ENCODE data around the gene CACNB2.
"Not testable (repeated sequence)": the region's sequence is repeated elsewhere in the genome, so short reads cannot be mapped to it uniquely, and the experiment has no call there.

The CACNB2 gene

DNA sequence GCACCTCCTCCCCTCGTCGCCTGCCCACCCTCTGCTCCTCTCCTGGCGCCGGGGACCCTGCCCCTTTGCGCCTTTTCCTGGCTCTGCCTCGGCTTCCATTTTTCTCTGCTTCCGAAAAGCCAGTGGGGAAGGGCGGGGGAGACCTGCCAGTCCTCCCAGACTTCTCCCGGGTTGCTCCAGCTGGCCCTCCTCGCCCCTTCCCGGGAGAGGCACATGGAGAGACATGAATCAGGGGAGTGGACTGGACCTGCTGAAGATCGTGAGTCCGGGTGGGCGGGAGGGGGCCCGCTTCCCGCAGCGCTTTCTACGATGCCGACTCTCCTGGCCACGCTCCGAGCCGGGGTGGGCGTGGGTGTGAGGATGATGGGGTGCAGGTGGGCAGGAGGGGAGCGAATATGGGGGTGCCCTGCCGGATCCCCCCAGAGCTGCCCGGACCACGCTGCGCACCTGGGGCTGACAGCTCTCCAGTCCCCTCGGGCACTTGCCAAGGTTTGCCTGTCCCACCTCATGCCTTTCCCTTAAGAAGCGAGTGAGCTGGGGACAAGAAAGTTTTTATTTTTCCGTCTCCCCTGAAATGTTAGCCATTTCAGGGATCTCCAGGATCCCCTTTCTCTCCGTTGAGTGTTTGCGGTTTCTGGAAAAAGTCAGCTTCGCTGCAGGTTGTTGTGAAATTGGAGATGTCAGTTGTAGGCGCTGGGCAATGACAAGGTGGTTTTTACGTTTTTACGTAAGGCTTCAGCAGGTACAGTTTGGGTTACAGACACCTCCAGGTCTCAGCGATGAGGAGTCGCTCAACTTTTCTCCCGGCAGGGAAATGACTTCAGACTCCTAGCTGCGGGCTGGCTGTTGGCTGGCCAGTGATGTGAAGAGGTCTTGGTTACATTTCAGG lies 977 bp downstream of the CACNB2 start:
- TF ChIP-seq SPI1 (IDR thresholded peaks at IDR 0.05; ENCODE audit: low read depth, low read length) (no peak), POLR2AphosphoS5 (IDR thresholded peaks at IDR 0.05; ENCODE audit: low read depth, low read length) (no peak), PAX5 (IDR thresholded peaks at IDR 0.05; ENCODE audit: insufficient read depth, low read length, severe bottlenecking) (no peak), POU2F2 (IDR thresholded peaks at IDR 0.05; ENCODE audit: low read depth, low read length) (no peak), TAF1 (IDR thresholded peaks at IDR 0.05; ENCODE audit: low read depth, low read length) (no peak)
- DNase-seq (ENCODE audit: insufficient read length, low spot score) (peak; percentile 3), FAIRE-seq (no peak)

DNA sequence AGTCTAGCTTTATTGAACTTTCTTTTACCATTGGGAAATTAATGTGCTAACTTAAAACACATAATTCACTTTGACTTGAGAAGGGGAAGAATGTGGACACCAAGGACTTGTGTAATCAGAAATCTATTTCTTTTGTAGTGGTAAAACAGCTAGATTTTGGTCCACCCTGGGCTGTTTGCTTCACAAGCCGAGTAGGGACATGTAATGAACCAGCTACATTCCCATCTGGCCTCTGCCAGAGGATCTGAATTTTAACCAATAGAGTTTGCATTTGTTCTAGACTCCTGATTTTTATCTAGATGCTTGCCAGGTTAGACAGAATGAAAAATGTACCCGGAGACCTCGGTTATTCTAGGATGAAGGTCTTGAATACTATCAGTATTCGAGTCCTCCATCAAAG lies 1.9 kb downstream of the CACNB2 start:
- no peak for TF ChIP-seq POU2F2 (IDR thresholded peaks at IDR 0.05; ENCODE audit: low read depth, low read length)
- no peak for TF ChIP-seq TAF1 (IDR thresholded peaks at IDR 0.05; ENCODE audit: low read depth, low read length)
- TF ChIP-seq POLR2AphosphoS5 (IDR thresholded peaks at IDR 0.05; ENCODE audit: low read depth, low read length), result no peak
- no peak for TF ChIP-seq SPI1 (IDR thresholded peaks at IDR 0.05; ENCODE audit: low read depth, low read length)
- no peak for TF ChIP-seq PAX5 (IDR thresholded peaks at IDR 0.05; ENCODE audit: insufficient read depth, low read length, severe bottlenecking)
- no peak for TF ChIP-seq POLR2A (IDR thresholded peaks at IDR 0.05; ENCODE audit: low read depth, low read length)
- no peak for DNase-seq (ENCODE audit: insufficient read length, low spot score)
- no peak for FAIRE-seq

- no peak for DNase-seq (ENCODE audit: insufficient read length, low spot score)
- no peak for TF ChIP-seq POLR2AphosphoS5 (IDR thresholded peaks at IDR 0.05; ENCODE audit: low read depth, low read length)
- TF ChIP-seq PAX5 (IDR thresholded peaks at IDR 0.05; ENCODE audit: insufficient read depth, low read length, severe bottlenecking), result no peak
- TF ChIP-seq POLR2A (IDR thresholded peaks at IDR 0.05; ENCODE audit: low read depth, low read length), result no peak
- no peak for TF ChIP-seq TAF1 (IDR thresholded peaks at IDR 0.05; ENCODE audit: low read depth, low read length)
- TF ChIP-seq POU2F2 (IDR thresholded peaks at IDR 0.05; ENCODE audit: low read depth, low read length), result no peak
- no peak for TF ChIP-seq SPI1 (IDR thresholded peaks at IDR 0.05; ENCODE audit: low read depth, low read length)
- FAIRE-seq, result no peak
Observed at GRCh38 chr10:18144396-18144795, 4.2 kb downstream of the CACNB2 start.

DNA sequence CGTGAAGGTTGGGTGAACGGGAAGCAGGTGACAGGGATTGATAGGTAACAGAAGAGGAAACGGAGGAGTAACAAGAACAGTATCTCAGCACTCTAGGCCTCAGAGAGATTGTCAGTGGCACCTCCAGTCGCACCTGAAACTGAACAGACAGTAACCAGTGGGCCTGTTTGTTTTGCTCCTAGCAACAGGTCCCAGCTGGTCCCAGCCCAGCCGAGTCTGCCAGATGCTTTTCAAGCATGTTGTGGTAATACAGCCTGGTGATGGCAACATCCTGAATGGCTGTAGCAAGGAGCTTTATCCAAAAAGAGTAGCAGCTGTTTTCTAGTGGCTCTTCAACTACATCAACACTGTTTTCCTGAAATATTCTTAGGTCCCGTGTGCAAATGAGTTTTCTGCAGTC lies 4.7 kb downstream of the CACNB2 start:
- TF ChIP-seq POLR2AphosphoS5 (IDR thresholded peaks at IDR 0.05; ENCODE audit: low read depth, low read length) (no peak), POU2F2 (IDR thresholded peaks at IDR 0.05; ENCODE audit: low read depth, low read length) (no peak), SPI1 (IDR thresholded peaks at IDR 0.05; ENCODE audit: low read depth, low read length) (no peak), PAX5 (IDR thresholded peaks at IDR 0.05; ENCODE audit: insufficient read depth, low read length, severe bottlenecking) (no peak), TAF1 (IDR thresholded peaks at IDR 0.05; ENCODE audit: low read depth, low read length) (no peak), POLR2A (IDR thresholded peaks at IDR 0.05; ENCODE audit: low read depth, low read length) (no peak)
- FAIRE-seq (no peak), DNase-seq (ENCODE audit: insufficient read length, low spot score) (no peak)

- FAIRE-seq (no peak), DNase-seq (ENCODE audit: insufficient read length, low spot score) (no peak)
- no peak for TF ChIP-seq TAF1 (IDR thresholded peaks at IDR 0.05; ENCODE audit: low read depth, low read length)
- TF ChIP-seq POLR2AphosphoS5 (IDR thresholded peaks at IDR 0.05; ENCODE audit: low read depth, low read length), result no peak
- TF ChIP-seq POLR2A (IDR thresholded peaks at IDR 0.05; ENCODE audit: low read depth, low read length), result no peak
- no peak for TF ChIP-seq POU2F2 (IDR thresholded peaks at IDR 0.05; ENCODE audit: low read depth, low read length)
- no peak for TF ChIP-seq SPI1 (IDR thresholded peaks at IDR 0.05; ENCODE audit: low read depth, low read length)
- no peak for TF ChIP-seq PAX5 (IDR thresholded peaks at IDR 0.05; ENCODE audit: insufficient read depth, low read length, severe bottlenecking)
Observed at GRCh38 chr10:18145652-18146051, 5.4 kb downstream of the CACNB2 start.

- no peak for FAIRE-seq
- DNase-seq (ENCODE audit: insufficient read length, low spot score), result no peak
- TF ChIP-seq SPI1 (IDR thresholded peaks at IDR 0.05; ENCODE audit: low read depth, low read length) (no peak), TAF1 (IDR thresholded peaks at IDR 0.05; ENCODE audit: low read depth, low read length) (no peak)
Observed at GRCh38 chr10:18149196-18149800, 9.1 kb downstream of the CACNB2 start.

DNA sequence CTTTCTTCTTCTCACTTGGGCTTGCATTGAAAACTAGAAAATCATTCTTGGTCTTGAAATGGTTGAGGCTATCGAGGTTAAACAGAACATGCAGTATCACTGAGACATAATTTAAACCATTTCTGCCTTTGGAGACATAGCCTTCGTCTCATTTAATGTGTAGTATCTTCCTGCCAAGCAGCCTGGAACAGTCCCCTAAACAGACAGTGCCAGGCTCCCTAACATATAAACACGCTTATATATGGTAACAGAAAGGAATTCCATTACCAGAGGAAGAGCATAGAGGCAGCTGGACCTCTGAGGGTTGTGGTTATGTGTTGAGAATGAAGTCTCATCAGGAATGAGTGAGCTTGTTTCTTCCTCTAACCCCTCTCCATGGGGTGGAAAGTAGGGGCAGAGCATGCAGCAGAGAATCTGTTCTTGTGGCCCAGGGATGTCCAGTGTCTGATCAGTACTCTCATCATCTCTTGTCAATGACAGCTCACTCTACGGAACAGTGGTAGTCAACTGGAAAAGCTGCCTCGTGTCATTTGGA lies 11.2 kb downstream of the CACNB2 start:
- DNase-seq (ENCODE audit: insufficient read length, low spot score), result no peak
- FAIRE-seq, result no peak
- TF ChIP-seq SPI1 (IDR thresholded peaks at IDR 0.05; ENCODE audit: low read depth, low read length), result no peak
- TF ChIP-seq TAF1 (IDR thresholded peaks at IDR 0.05; ENCODE audit: low read depth, low read length), result no peak
- no peak for TF ChIP-seq POU2F2 (IDR thresholded peaks at IDR 0.05; ENCODE audit: low read depth, low read length)
- no peak for TF ChIP-seq POLR2A (IDR thresholded peaks at IDR 0.05; ENCODE audit: low read depth, low read length)
- TF ChIP-seq PAX5 (IDR thresholded peaks at IDR 0.05; ENCODE audit: insufficient read depth, low read length, severe bottlenecking), result no peak
- TF ChIP-seq POLR2AphosphoS5 (IDR thresholded peaks at IDR 0.05; ENCODE audit: low read depth, low read length), result no peak

GRCh38 chr10:18153381-18153780 lies 13.2 kb downstream of the CACNB2 start:
- not testable (repeated sequence) for FAIRE-seq; DNase-seq (ENCODE audit: insufficient read length, low spot score)

DNA sequence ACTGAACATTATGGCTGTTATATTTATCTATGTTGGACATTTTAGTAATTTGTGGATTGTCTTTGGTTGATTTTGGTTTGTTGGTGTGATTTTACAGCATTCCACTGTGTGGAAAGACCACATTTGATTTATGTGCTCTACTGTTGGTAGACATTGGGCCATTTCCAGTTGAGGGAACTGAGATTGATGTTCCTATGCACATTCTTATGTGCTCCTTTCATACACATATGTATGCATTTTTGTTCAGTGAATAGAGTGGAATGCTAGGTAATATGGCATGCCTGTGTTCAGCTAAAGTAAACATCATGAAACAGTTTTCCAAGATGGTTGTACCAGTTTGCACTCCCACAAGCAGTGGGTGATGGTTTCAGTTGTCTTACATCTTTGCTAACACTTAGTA lies 15.1 kb downstream of the CACNB2 start:
- DNase-seq (ENCODE audit: insufficient read length, low spot score), result no peak
- no peak for TF ChIP-seq PAX5 (IDR thresholded peaks at IDR 0.05; ENCODE audit: insufficient read depth, low read length, severe bottlenecking)
- no peak for TF ChIP-seq SPI1 (IDR thresholded peaks at IDR 0.05; ENCODE audit: low read depth, low read length)
- no peak for FAIRE-seq

- FAIRE-seq; DNase-seq (ENCODE audit: insufficient read length, low spot score): not testable (repeated sequence)
Observed at GRCh38 chr10:18156797-18157196, 16.6 kb downstream of the CACNB2 start.
